NCI-H345 treated with DMSO at 0.1 percent for 48 hours (cell line): ENCODE data around the gene QKI.

Experiments used
- DNase-seq: peaks from one replicate; lab custom pipeline; 2025; ENCODE audit not compliant: unreplicated experiment; lab: John Stamatoyannopoulos, UW

Gene QKI

GRCh38 chr6:163527291-163527690 lies 112.8 kb downstream of the QKI start:
- no peak for DNase-seq

DNA sequence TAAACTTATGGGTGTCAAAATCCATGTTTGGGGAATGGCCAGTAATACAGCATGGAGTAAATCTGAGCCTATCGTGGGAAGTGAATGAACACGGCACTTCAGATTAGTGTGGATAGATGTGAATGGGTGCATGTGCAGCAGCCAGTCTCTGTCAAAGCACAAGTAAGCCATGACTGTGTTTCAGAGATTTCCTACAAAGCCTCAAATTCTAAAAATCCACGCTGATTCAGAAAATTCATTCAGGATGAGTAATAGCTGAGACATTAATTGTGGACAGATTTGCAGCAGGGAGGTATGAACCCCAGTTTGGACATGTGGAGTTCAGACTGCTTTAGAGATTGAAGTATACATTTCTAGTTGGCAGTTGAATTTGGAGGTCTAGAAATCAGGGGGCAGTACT lies 115.1 kb downstream of the QKI start:
- DNase-seq: no peak

DNA sequence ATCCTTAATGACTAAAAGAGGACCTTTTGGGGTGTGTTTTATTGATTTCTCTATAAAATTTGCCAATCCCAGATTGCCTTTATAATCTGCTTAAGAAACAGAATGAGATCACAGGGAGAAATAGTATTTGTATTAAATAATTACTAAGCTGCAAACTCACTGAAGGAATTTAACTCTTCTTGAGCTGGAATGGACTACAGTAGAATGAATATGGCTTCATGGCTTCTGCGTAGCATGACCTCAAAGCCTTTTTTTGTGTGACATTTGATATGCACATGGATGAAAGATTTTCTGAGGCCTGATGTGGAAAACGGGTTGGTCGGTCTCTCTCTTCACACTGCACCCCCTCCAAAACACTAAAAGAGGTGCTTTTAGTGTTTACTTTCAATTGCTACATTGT lies 115.9 kb downstream of the QKI start:
- no peak for DNase-seq

DNA sequence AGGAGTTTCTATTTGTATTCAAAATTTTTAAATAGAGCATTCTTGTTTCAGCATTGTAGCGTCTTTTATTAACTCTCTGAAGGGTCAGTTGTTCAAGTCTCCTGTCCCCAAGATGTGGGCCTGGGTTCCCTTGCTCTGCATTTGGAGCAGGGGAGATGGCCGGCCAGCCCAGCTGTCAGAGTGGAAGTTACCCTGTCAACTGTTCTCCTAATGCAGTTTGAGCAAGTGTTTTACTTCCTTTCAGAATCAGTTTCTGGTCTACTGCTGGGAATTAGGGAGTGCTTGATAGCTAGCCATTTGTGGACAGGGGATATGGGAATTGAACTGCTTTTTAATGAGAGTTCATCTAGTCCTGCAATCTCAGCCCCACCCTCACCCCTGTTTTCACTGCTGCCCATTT lies 116.6 kb downstream of the QKI start:
- no peak for DNase-seq

- DNase-seq: no peak
Observed at GRCh38 chr6:163532526-163533078, 118.1 kb downstream of the QKI start.

DNA sequence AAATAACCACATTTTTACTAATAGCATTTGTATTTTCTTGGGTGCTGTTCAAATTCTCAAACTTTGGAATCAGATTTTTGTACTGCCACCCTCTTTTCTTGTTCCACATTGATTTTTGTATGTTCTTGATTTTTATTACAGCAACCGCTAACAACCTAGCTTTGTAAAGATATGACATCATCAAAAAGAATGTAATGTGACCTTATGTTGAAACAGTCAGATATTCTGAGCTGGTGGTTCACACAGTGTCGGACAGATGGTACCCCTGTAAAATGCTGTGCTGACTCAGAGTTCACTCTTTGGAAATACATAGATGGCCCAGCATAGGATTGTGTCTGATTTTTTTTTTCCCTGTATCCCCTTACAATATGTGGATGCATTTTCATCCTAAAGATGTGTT lies 118.9 kb downstream of the QKI start:
- DNase-seq: no peak

DNA sequence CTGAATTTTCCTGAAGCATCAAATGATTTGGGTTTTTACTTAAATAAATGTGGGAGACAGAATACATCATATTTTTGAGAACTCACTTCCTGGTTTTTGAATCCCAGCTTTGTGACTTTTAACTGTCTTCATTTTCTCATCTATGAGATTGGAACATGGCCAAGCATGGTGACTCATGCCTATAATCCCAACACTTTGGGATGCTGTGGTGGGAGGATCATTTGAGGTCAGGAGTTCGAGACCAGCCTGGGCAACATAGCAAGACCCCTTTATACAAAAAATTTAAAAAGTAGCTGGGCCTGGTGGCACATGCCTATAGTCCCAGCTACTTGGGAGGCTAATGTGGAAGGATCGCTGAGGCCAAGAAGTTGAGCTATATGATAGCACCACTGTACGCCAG lies 122.3 kb downstream of the QKI start:
- no peak for DNase-seq

DNA sequence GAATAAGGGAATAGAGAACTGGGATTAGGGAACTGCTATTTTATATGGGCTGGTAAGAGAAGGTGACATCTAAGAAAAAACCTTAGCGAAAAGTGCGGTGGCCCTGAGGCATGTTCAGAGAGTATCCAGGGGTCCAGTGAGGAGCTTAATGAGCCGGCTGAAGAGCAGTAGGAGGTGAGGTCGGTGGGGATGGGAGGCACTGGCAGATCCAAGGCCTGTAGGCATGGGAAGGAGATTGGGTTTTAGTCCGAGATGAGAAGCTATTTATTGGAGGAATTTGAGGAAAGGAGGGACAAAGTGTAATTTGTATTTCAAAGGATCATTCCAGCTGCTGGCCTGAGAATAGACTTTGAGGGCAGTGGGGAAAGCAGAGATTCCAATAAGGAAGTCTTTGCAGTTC lies 123.8 kb downstream of the QKI start:
- no peak for DNase-seq

DNA sequence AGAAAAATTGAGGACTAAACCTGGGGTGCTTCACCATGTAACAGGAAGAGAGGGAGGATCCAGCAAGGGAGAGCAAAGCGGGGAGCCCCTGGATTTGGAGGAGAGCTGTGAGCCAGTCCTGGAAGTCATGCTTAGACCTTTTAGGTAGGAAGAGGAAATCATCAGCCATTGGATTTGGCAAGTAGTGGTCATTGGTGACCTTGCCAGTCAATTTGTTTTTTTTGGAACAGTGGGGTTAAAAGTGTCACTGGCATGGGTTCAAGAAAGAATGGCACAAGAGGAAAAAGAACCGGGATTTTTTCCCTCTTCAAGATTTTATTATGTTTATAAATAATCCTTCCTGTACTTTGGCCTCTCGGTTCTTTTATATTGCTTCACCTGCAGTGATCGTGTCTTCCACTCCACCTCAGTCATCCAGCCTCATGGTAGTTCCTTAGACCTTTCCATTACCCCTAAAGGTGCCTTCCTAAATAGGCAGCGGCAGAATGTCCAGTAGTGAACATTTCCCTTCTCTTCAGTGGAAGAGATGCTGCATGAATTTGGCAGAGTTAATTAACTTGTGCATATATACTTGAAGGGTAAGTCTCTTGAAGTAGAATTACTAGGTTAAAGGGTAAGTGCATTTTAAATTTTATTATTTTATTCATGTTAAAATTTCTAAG lies 124.7 kb downstream of the QKI start:
- no peak for DNase-seq

GRCh38 chr6:163543321-163543720 lies 128.8 kb downstream of the QKI start:
- no peak for DNase-seq

DNA sequence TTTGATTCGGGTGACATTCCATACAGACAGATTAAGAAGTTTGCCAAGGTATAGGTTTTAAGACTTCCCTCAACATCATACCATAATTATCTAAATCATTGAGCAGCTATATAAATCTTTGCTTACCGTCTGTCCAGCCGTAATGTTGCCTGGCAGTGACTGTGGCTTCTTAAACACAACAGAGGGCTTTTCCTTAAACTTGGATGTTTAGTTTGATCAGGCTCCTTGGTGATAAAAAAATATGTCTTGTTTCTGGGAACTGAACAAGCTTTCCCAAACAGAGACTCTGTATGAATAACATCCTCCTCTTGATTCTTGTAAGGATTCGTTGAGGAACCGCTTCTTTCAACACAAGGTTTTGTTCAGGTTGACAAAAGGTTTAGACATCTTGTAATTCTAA lies 130.9 kb downstream of the QKI start:
- DNase-seq: no peak

DNA sequence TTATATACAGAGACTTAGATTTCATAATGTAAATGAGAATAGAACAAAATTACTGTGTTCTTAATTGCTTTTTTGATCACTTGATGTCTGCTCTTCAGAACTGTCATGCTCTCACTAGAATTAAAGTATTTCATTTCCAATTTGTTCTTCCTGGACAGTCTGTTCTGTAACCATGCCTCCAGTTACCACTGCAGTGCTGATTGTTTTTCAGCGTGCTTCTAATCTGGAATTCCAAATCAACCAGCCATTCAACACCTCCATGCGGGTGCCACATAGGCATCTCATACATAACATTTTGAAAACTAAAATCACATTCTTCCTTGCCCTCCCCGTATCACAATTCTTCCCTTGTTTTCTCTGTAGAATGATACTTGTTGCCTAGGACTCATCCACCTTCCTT lies 132.8 kb downstream of the QKI start:
- no peak for DNase-seq

DNA sequence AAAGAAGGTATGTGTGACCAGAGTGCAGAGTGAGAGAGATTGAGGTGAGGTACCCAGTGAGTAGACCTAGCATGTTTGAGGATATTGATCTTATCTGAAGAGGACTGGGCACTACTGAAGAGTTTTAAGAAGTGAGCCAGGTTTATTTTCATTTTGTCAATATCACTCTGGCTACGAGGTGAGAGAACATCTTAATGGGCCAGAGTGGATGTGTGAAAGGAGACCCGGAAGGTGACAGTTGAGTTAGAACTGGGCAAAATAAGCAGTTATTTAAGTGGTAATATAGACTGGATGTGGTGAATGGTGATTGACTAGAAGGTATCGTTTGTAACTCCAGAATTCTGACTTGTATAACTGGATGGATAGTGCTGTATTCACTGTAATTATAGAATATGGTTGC lies 134.1 kb downstream of the QKI start:
- DNase-seq: no peak

GRCh38 chr6:163554032-163554431 lies 139.5 kb downstream of the QKI start:
- no peak for DNase-seq

- DNase-seq: no peak
Observed at GRCh38 chr6:163554663-163555062, 140.1 kb downstream of the QKI start.

- no peak for DNase-seq
Observed at GRCh38 chr6:163559661-163560060, 145.1 kb downstream of the QKI start.

DNA sequence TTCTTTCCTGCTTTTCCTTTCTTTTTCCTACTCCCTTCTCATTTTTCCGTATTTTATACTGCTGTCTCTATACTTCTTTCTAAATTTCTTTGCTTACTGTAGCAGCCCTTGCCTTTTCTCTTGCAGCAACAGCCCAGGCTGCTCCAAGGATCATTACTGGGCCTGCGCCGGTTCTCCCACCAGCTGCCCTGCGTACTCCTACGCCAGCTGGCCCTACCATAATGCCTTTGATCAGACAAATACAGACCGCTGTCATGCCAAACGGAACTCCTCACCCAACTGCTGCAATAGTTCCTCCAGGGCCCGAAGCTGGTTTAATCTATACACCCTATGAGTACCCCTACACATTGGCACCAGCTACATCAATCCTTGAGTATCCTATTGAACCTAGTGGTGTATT lies 148.8 kb downstream of the QKI start:
- DNase-seq: no peak

DNA sequence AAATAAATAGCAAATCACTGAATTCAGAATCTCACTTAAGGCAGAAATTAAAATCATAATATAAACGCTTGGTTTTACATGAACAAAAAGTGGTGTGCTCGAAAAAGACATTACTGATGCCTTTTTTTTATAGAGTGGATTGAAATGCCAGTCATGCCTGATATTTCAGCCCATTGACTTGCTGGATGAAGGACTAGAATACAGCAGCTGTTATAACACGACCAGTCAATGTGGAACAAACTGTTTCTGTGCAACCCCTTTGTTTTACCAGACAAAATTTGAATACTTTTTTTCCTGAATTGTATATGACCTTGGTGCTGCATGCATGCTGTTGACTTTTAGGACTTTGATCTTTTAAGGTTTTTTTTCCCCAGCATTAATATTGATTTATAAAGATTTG lies 150.0 kb downstream of the QKI start:
- DNase-seq: peak; percentile 38

GRCh38 chr6:163565140-163565539 lies 150.6 kb downstream of the QKI start:
- peak; percentile 21 for DNase-seq

DNA sequence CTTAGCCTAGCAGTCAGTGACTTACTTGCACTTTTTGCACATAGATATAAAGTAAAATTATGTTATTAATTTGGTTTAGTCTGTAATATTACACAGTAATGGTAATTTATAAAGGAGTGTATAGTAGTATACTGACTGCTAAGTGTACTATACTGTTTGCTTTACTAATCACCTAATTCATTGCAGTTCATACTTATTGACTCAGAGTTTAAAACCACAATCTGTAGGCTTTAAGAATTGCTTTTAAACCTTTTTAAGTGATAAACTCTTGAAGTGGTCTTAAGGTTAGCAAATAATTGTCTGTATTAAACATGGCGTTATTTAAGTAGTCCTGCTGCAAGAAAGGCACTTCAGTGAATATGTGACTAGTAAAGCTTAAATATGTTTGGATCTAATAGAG lies 151.5 kb downstream of the QKI start:
- no peak for DNase-seq

DNA sequence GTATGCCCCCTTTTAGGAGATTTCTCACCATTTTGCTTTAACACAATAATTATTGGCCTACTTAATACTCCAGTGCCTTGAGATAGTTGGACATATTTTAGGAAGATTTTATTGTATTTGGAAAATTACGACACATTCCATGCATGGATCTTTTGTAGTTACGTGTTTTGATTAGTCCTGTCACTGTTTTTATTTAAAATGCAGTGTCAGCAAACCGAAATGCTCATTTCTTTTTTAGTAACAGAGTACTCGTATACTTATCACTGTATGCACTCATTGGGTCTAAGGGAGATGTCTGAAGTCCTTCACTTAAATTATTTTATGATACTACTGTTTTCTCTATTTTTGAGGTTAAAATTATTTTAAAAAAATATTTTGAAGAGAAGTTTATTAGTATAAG lies 153.8 kb downstream of the QKI start:
- no peak for DNase-seq

DNA sequence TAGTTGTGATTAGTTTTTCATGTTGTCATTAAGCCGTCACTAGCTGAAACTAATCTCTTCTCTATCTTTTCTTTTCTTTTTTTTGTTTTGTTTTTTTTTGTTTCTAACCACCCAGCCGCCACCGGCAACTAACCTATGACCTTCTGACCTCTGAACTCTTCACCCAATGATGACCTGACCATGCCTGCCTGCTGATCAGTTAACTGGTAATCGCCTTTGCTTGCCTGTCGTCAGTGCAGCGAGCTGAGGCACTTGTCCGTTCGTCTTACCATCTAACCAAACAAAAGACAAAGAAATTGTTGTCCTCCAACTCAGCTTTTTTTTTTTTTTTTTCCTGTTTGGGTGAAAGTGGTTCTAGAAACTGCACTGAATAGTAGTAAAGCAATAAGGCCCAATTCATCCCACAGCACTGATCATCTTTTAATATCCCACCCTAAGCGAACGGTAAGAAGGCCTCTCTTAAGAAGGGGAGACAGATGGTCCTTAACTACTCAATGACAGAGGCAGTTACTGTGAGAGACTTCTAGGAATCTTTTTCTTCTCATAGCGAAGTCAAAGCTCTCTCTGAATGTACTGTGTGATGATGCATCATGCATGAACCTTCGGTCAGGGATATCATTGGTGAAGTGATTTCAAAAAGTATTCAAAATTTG lies 156.2 kb downstream of the QKI start:
- DNase-seq: no peak

- no peak for DNase-seq
Observed at GRCh38 chr6:163571730-163572129, 157.2 kb downstream of the QKI start.
